Measurements from ENCODE around the gene FMN1.

The FMN1 gene

GRCh38 chr15:32716216-32716914 is 478.1 kb downstream of the FMN1 start:
- Histone ChIP-seq H3K27ac (no peak overlapping the region), H3K4me3 (ENCODE audit: low read depth in 1 of 2, low read length in 1 of 2) (no peak overlapping the region), H3K36me3 (no peaks in the 10 kb centered on the region), H3K4me1 (ENCODE audit: control insufficient read depth in 1 of 2, insufficient read depth in 1 of 2, low read depth in 1 of 2, low read length in 1 of 2) (peaks cover 4 to 23% of the 10 kb centered on the region in 2 experiments), H3K27me3 (peaks cover 100% of the 10 kb centered on the region), H3K9me3 (no peaks in the 10 kb centered on the region)
- TF ChIP-seq CTCF (IDR thresholded peaks at IDR 0.05): no peak
